ENCODE data around the gene OR6C76. TPM values are rescaled to one million over a fixed set of nuclear protein-coding genes. Genes with fewer than 3 reads are reported as not detected.

Gene OR6C76
- total and polyA plus RNA-seq, 2 experiments from 2014 or later, result not detected

DNA sequence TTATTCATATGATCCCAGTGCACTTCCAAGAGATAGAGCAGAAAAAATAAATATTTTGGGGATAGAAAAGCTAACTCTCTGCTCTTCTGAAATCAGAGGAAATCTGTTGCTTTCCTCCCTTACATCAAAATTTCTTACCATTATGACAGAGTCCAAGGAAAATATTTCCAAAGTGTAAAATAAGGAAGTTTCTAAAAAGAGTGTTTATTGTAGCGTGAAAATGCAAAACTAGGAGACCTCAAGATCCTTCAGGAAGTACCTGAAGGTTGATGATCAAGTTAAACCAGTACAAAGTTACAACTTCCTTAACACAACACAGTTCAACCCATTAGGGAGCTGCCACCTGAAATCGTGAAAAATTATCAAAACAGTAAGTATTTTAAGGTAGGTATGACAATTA, 17.7 kb downstream of the OR6C76 start, which contains the start of gene OR6C2 (continued):
- TF ChIP-seq ZNF114 (CRISPR knock-in tag; IDR thresholded peaks at IDR 0.05), result no peak
- no peak for TF ChIP-seq POLR2AphosphoS5 (IDR thresholded peaks at IDR 0.05; ENCODE audit: low read depth)
- no peak for TF ChIP-seq EZH2phosphoT487 (IDR thresholded peaks at IDR 0.05; ENCODE audit: unreplicated experiment)
- TF ChIP-seq, protein P1, sequence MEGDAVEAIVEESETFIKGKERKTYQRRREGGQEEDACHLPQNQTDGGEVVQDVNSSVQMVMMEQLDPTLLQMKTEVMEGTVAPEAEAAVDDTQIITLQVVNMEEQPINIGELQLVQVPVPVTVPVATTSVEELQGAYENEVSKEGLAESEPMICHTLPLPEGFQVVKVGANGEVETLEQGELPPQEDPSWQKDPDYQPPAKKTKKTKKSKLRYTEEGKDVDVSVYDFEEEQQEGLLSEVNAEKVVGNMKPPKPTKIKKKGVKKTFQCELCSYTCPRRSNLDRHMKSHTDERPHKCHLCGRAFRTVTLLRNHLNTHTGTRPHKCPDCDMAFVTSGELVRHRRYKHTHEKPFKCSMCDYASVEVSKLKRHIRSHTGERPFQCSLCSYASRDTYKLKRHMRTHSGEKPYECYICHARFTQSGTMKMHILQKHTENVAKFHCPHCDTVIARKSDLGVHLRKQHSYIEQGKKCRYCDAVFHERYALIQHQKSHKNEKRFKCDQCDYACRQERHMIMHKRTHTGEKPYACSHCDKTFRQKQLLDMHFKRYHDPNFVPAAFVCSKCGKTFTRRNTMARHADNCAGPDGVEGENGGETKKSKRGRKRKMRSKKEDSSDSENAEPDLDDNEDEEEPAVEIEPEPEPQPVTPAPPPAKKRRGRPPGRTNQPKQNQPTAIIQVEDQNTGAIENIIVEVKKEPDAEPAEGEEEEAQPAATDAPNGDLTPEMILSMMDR (conservative IDR thresholded peaks at IDR 0.05; ENCODE audit: low read depth in 2 of 2), result no peak
- TF ChIP-seq, protein P2, sequence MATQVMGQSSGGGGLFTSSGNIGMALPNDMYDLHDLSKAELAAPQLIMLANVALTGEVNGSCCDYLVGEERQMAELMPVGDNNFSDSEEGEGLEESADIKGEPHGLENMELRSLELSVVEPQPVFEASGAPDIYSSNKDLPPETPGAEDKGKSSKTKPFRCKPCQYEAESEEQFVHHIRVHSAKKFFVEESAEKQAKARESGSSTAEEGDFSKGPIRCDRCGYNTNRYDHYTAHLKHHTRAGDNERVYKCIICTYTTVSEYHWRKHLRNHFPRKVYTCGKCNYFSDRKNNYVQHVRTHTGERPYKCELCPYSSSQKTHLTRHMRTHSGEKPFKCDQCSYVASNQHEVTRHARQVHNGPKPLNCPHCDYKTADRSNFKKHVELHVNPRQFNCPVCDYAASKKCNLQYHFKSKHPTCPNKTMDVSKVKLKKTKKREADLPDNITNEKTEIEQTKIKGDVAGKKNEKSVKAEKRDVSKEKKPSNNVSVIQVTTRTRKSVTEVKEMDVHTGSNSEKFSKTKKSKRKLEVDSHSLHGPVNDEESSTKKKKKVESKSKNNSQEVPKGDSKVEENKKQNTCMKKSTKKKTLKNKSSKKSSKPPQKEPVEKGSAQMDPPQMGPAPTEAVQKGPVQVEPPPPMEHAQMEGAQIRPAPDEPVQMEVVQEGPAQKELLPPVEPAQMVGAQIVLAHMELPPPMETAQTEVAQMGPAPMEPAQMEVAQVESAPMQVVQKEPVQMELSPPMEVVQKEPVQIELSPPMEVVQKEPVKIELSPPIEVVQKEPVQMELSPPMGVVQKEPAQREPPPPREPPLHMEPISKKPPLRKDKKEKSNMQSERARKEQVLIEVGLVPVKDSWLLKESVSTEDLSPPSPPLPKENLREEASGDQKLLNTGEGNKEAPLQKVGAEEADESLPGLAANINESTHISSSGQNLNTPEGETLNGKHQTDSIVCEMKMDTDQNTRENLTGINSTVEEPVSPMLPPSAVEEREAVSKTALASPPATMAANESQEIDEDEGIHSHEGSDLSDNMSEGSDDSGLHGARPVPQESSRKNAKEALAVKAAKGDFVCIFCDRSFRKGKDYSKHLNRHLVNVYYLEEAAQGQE (IDR thresholded peaks at IDR 0.05; ENCODE audit: unreplicated experiment), result no peak

DNA sequence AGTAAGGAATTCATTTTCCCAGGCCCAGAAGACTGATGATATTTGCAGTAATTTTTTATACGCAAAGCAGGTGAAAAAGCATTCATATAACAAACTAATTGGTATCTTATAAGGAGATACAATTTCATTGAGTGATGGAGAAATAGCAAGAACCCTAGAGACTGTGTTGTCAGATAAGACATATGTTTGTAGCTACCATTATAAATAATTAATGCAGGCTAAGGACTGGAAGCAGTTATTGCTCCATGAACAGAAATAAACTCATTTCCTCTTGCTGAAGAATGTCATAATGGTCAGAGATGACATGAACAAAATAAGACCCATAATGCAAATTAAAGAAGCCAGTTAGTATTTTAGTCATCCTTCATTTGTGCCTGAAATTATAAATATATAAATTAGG, 19.3 kb downstream of the OR6C76 start:
- H3K4me3 Mint-ChIP-seq, result no peak overlapping the region
- no peak for ATAC-seq

More for the DNA sequence above, 19.3 kb downstream of the OR6C76 start:
- Histone ChIP-seq H3K36me3 (ENCODE audit: insufficient read depth) (no peaks in the 10 kb centered on the region), H4K20me1 (replicated peaks; ENCODE audit: insufficient read depth) (no peaks in the 10 kb centered on the region), H3K4me2 (no peak overlapping the region), H2AFZ (no peak overlapping the region), H3K27ac (ENCODE audit: low read depth) (no peak overlapping the region), H3K4me1 (ENCODE audit: insufficient read depth) (no peaks in the 10 kb centered on the region), H3K9me2 (ENCODE audit: insufficient read depth) (no peaks in the 10 kb centered on the region), H3K27me3 (ENCODE audit: insufficient read depth) (no peaks in the 10 kb centered on the region), H3F3A (replicated peaks; ENCODE audit: low read depth) (no peaks in the 10 kb centered on the region), H3K4me3 (no peak overlapping the region), H3K79me2 (replicated peaks; ENCODE audit: insufficient read depth) (no peaks in the 10 kb centered on the region)
- Mint-ChIP-seq H3K4me1 (no peaks in the 10 kb centered on the region), H3K36me3 (ENCODE audit: low read depth) (peaks cover 9% of the 10 kb centered on the region; the same call in 2 of the 3 replicates), H3K9me3 (peaks cover 17% of the 10 kb centered on the region), H3K27me3 (ENCODE audit: insufficient read depth, low read depth, poor library complexity) (no peaks in the 10 kb centered on the region), H3K27ac (no peak overlapping the region)
- TF ChIP-seq ZNF331 (CRISPR knock-in tag; IDR thresholded peaks at IDR 0.05; ENCODE audit: low read depth), result no peak
- TF ChIP-seq, protein P1 (conservative IDR thresholded peaks at IDR 0.05; ENCODE audit: low read depth in 2 of 2), result no peak
- TF ChIP-seq JUNB (IDR thresholded peaks at IDR 0.05; ENCODE audit: unreplicated experiment), result no peak
- DNase-seq (ENCODE audit: low spot score), result no peak

Data from GM23338 (cell line).